GM19468 (cell line): ENCODE results near the gene UFD1.

ENCODE experiments used
- ATAC-seq: cut with Tn5 transposase; IDR thresholded peaks from one replicate; pipeline ENCODE4 v1.9.1; 2021; ENCODE audit warnings: mild to moderate bottlenecking, moderate library complexity, moderate number of reproducible peaks; ENCODE audit not compliant: unreplicated experiment; ENCODE audit errors: extremely low read depth

UFD1 gene, protein sequence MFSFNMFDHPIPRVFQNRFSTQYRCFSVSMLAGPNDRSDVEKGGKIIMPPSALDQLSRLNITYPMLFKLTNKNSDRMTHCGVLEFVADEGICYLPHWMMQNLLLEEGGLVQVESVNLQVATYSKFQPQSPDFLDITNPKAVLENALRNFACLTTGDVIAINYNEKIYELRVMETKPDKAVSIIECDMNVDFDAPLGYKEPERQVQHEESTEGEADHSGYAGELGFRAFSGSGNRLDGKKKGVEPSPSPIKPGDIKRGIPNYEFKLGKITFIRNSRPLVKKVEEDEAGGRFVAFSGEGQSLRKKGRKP

GRCh38 chr22:19478901-19479354, at the start of gene UFD1:
UFD1 (minus strand) TSS chr22:19479193; CDS start chr22:19479085, 108 bp downstream.
- ATAC-seq = no peak

GRCh38 chr22:19527861-19528417, 48.9 kb upstream of the UFD1 start:
- ATAC-seq = no peak

DNA sequence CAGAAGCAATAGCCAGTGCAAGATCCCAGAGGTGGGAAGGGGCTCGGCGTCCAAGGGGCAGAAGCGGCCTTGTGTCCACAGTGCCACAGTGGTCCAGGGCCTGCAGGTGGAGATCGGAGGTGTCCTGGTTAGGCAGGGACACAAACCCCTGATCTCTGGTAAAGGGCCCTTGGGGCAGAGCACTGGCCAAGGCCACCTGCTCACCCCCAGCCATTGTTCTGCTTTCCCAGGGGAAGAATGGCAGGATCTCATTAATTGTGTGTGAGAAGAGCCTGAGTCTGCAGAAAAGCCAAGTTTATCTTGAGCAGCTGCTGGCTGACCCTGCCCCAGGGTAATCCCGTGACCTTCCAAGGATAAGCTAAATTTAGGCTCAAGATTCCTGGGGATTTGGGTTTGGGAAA, 48.3 kb upstream of the UFD1 start:
- no peak for ATAC-seq

DNA sequence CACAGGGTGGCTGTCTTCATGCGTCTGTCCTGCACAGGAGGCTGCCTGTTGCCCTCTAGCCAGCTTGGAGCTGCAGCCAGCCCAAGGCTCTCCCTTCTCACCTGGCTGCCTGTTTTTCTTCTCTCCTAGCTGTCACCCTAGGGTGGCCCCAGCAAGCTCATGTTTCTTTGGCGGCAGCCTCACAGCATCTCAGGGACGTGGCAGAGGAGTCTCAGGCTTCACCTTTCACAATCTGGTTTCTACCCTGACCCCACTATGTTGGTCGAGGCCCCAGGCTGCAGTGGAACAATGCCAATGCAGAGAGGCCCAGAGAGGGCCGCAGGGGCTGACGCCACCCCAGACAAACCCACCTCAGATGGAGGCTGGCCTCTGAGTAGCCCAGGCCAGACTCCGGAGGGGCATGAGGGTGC, 47.7 kb upstream of the UFD1 start:
- ATAC-seq = no peak

GRCh38 chr22:19526076-19526701, 47.2 kb upstream of the UFD1 start:
- no peak for ATAC-seq

DNA sequence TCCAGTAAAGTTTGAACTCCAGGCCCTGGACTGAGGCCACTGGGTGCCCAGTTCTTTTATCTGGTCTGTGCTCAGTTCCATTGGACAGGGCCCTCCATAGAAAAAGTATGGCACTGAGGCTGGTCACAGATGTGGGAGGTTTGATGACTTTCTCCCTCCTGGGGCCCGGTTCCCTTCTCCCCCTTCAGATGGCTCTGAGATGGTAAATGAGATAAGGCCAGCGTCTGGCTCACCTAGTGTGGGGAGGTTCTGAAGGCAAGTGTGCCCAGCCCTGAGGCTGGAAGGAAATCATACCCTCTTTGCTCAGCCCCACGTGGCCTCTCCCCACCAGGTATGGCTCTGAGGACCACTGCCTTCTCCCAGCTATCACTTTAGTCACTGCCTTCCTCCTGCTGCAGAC, 46.7 kb upstream of the UFD1 start:
- no peak for ATAC-seq

GRCh38 chr22:19525116-19525660, 46.2 kb upstream of the UFD1 start:
- no peak for ATAC-seq

GRCh38 chr22:19524170-19525115, 45.5 kb upstream of the UFD1 start, which contains the start of gene CLDN5:
CLDN5 (minus strand) TSS chr22:19524410; CDS start chr22:19524255, 155 bp downstream.
- ATAC-seq = no peak

GRCh38 chr22:19523240-19524169, 44.5 kb upstream of the UFD1 start:
- ATAC-seq = no peak

GRCh38 chr22:19522881-19523239, 43.9 kb upstream of the UFD1 start:
- no peak for ATAC-seq

DNA sequence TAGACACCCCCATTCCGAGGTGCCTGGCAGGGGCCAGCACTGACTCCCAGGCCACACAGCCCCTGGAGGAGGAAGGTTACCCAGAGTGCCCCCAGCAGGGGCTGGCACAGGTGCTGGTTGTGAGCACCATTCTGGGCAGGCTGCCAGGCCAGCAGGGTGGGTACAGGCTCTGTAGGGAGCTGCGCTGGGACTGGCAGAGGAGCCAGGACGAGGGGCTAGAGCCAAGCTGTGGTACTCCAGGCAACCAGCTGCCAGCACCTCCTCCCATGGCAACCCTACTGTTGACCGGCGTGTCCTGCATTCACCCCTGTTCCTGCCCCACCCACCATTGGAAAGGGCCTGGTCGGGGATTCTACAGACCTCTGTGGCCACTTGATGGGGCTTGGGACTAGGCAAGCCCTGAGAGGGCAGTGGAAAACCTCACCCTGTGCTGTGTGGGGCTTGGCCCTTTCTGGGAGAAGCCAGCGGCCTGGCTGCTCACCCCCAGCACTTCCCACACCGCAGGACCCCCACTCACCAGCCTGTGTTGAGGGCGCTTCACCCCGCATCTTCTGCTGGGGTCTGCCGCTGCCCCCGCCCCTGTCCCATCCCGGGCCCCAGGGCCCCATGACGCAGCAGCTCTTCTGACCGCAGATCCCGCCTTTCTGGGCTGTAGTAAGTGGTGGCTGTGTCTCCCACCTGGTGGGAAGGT, 43.3 kb upstream of the UFD1 start:
- ATAC-seq = no peak

DNA sequence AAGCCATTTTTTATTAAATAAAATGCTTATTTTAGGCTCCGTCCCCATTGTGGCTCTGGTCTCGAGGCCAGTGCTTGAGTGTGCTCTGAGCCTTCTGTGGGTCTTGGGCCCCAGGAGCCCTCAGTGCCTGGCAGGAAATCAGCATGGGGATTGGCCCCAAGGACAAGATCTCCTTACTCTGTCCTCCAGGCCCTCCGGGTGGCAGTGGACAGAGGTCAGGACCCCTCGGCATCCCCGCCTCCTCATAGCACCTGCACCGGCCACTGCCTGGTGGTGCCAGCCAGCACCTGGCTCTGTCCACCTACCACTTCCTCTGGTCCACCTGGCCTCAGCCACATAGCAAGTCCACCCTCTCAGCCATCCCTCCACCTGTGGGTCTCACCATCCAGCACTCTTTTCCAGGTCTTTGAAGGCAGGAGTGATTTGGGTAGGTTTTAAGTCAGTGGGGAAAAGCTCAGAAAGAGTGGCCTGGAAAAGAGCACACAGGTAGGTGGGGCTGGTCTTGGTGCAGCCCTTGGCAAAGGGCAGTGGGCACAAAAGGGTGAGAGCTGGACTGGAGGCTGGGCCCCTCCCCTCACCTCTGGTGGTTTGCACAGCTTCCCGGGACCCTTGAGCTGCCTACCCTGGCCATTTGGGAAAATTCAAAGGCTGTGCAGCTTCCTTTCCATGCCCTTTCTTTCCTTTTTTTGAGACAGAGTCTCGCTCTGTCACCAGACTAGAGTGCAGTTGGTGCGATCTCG, 41.7 kb upstream of the UFD1 start:
- ATAC-seq = no peak

GRCh38 chr22:19520007-19520406, 41.0 kb upstream of the UFD1 start:
- ATAC-seq = no peak

GRCh38 chr22:19519041-19519926, 40.3 kb upstream of the UFD1 start:
- no peak for ATAC-seq

DNA sequence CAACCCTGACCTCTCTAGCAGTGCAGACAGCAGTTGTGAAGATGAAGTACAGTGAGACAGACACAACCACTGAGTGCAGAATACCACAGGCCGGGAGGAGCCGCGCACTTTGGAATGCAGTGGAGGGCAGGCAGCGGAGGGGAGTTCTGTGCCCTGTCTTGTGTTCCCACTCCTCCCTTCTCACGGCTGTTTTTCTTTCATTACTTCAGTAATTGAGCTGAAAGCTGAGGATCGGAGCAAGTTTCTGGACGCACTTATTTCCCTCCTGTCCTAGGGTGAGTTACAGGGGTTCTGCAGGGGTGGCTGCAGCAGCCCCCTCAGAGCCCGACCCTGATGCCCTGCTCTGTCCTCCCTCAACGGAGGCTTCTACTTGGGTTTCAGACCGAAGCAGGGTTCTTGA, 39.6 kb upstream of the UFD1 start:
- ATAC-seq = no peak

GRCh38 chr22:19517919-19518611, 39.1 kb upstream of the UFD1 start:
- ATAC-seq = no peak
